Neural progenitor cell (in vitro differentiated cells): ENCODE results near the gene GSTO1. TPM values are rescaled to one million over a fixed set of nuclear protein-coding genes. Genes with fewer than 3 reads are reported as not detected.

Experiments used
- DNase-seq: peaks from one replicate; pipeline ENCODE4 v3.0.0-alpha.2; 2016; ENCODE audit warnings: low spot score
- H2AFZ ChIP-seq: fragments of 200-600 bp; sonication (generic); replicated peaks from 2 replicates; pipeline ENCODE4 v1.6.1; 2016; ENCODE audit warnings: antibody characterized with exemption
- H3F3A ChIP-seq: fragments of 200-600 bp; sonication (generic); 2 replicates; pipeline ENCODE4 v1.6.1; 2016; ENCODE audit warnings: antibody characterized with exemption, low read depth
- H3K27ac ChIP-seq: fragments of 200-600 bp; sonication (generic); 2 replicates; pipeline ENCODE4 v1.5.1; 2016; ENCODE audit warnings: mild to moderate bottlenecking
- H3K27me3 ChIP-seq: fragments of 200-600 bp; sonication (generic); 2 replicates; pipeline ENCODE4 v1.6.1; 2016; ENCODE audit warnings: mild to moderate bottlenecking, moderate library complexity
- H3K36me3 ChIP-seq: fragments of 200-600 bp; sonication (generic); 2 replicates; pipeline ENCODE4 v1.5.1; 2016
- H3K4me1 ChIP-seq: fragments of 200-600 bp; sonication (generic); 2 replicates; pipeline ENCODE4 v1.6.1; 2016; ENCODE audit warnings: mixed run types
- H3K4me2 ChIP-seq: fragments of 200-600 bp; sonication (generic); 2 replicates; pipeline ENCODE4 v1.6.1; 2016
- H3K4me3 ChIP-seq: fragments of 200-600 bp; sonication (generic); 2 replicates; pipeline ENCODE4 v1.5.1; 2016
- H3K79me2 ChIP-seq: fragments of 200-600 bp; sonication (generic); 2 replicates; pipeline ENCODE4 v1.6.1; 2016; ENCODE audit warnings: low read depth
- H3K9ac ChIP-seq: fragments of 200-600 bp; sonication (generic); 2 replicates; pipeline ENCODE4 v1.6.1; 2016
- H3K9me3 ChIP-seq: fragments of 200-600 bp; sonication (generic); 2 replicates; pipeline ENCODE4 v1.5.1; 2016; ENCODE audit warnings: low read depth
- H4K20me1 ChIP-seq: fragments of 200-600 bp; sonication (generic); 2 replicates; pipeline ENCODE4 v1.6.1; 2016; ENCODE audit warnings: low read depth
- H3K27ac Mint-ChIP-seq: 3 replicates; pipeline ENCODE4 v1.8.0; 2021; ENCODE audit warnings: mixed read lengths
- H3K27me3 Mint-ChIP-seq: 2 replicates; pipeline ENCODE4 v1.8.0; 2022; ENCODE audit warnings: low read depth, mild to moderate bottlenecking, inconsistent platforms, moderate library complexity, mixed read lengths; ENCODE audit not compliant: insufficient read depth
- H3K36me3 Mint-ChIP-seq: 3 replicates; pipeline ENCODE4 v1.8.0; 2021; ENCODE audit warnings: mixed read lengths
- H3K4me1 Mint-ChIP-seq: 3 replicates; pipeline ENCODE4 v1.8.0; 2021; ENCODE audit warnings: mixed read lengths
- H3K4me3 Mint-ChIP-seq: 3 replicates; pipeline ENCODE4 v1.8.0; 2021; ENCODE audit warnings: mild to moderate bottlenecking, moderate library complexity, mixed read lengths
- H3K9me3 Mint-ChIP-seq: 3 replicates; pipeline ENCODE4 v1.8.0; 2020; ENCODE audit warnings: mixed read lengths
- CTCF ChIP-seq: fragments of 200-600 bp; sonication (generic); IDR thresholded peaks from 2 replicates; pipeline ENCODE4 v1.5.1; 2017; ENCODE audit warnings: antibody characterized with exemption, mild to moderate bottlenecking
- EZH2 ChIP-seq: fragments of 200-600 bp; sonication (generic); IDR thresholded peaks from 2 replicates; pipeline ENCODE4 v1.6.1; 2017; ENCODE audit warnings: antibody characterized with exemption, mild to moderate bottlenecking, moderate library complexity
- EZH2phosphoT487 ChIP-seq: fragments of 200-600 bp; sonication (generic); IDR thresholded peaks from 2 replicates; pipeline ENCODE4 v1.6.1; 2017; ENCODE audit warnings: antibody characterized with exemption
- total RNA-seq: library from RNA; depleted of rRNA; stranded (reverse); fragments of >200 nt; gene quantifications from 2 replicates; pipeline ENCODE4 v1.2.3, GENCODE V29; 2015; ENCODE audit warnings: low replicate concordance

GSTO1 gene
- total RNA-seq, 1 donor from 2014 or later: 48.6 TPM

GRCh38 chr10:104223304-104223703 lies 31.4 kb upstream of the GSTO1 start:
- Mint-ChIP-seq H3K27ac (no peak overlapping the region), H3K9me3 (no peaks in the 10 kb centered on the region), H3K4me1 (peaks cover 3% of the 10 kb centered on the region), H3K4me3 (no peak overlapping the region), H3K36me3 (no peaks in the 10 kb centered on the region), H3K27me3 (no peaks in the 10 kb centered on the region)
- H3K4me2 ChIP-seq: no peak overlapping the region
- TF ChIP-seq EZH2 (no peak), CTCF (no peak)
- H3K79me2 ChIP-seq: no peaks in the 10 kb centered on the region
- H3K4me3 ChIP-seq: no peak overlapping the region
- H3K27ac ChIP-seq: no peak overlapping the region
- DNase-seq: no peak
- no peak overlapping the region for H2AFZ ChIP-seq
- H3K27me3 ChIP-seq: no peaks in the 10 kb centered on the region
- no peak overlapping the region for H3K9ac ChIP-seq
- H3K36me3 ChIP-seq: no peaks in the 10 kb centered on the region
- H4K20me1 ChIP-seq: no peaks in the 10 kb centered on the region
- H3K9me3 ChIP-seq: no peaks in the 10 kb centered on the region
- H3K4me1 ChIP-seq: no peaks in the 10 kb centered on the region
- H3F3A ChIP-seq: no peaks in the 10 kb centered on the region

- Histone ChIP-seq H3F3A (no peaks in the 10 kb centered on the region), H4K20me1 (no peaks in the 10 kb centered on the region), H3K27me3 (peaks cover 4% of the 10 kb centered on the region), H3K79me2 (no peaks in the 10 kb centered on the region), H3K27ac (no peak overlapping the region), H3K4me1 (peaks cover 5% of the 10 kb centered on the region), H3K4me3 (no peak overlapping the region), H3K9me3 (peaks cover 8% of the 10 kb centered on the region), H3K9ac (no peak overlapping the region), H3K4me2 (no peak overlapping the region), H2AFZ (no peak overlapping the region), H3K36me3 (no peaks in the 10 kb centered on the region)
- Mint-ChIP-seq H3K4me3 (no peak overlapping the region), H3K9me3 (peaks cover 10% of the 10 kb centered on the region), H3K4me1 (peaks cover 9% of the 10 kb centered on the region), H3K27ac (no peak overlapping the region), H3K36me3 (no peaks in the 10 kb centered on the region), H3K27me3 (peaks cover 4% of the 10 kb centered on the region)
- TF ChIP-seq EZH2phosphoT487 (no peak), EZH2 (no peak)
- no peak for DNase-seq
Observed at GRCh38 chr10:104230490-104230889, 24.2 kb upstream of the GSTO1 start.

GRCh38 chr10:104231784-104232612 lies 22.7 kb upstream of the GSTO1 start, which contains the start of gene CFAP43:
CFAP43 (minus strand) TSS chr10:104232364; CDS start chr10:104232246, 118 bp downstream.
- Mint-ChIP-seq H3K36me3 (no peaks in the 10 kb centered on the region), H3K27me3 (peaks cover 4% of the 10 kb centered on the region), H3K4me3 (peak within 1 kb of the TSS; percentile 93), H3K27ac (peak within 1 kb of the TSS; percentile 89), H3K4me1 (peaks cover 9% of the 10 kb centered on the region), H3K9me3 (peaks cover 10% of the 10 kb centered on the region)
- Histone ChIP-seq H3K4me1 (peaks cover 5% of the 10 kb centered on the region), H3K27ac (no peak within 1 kb of the TSS), H3K4me2 (peak within 1 kb of the TSS; percentile 97), H3K4me3 (peak within 1 kb of the TSS; percentile 77), H2AFZ (peak within 1 kb of the TSS; percentile 99), H3K79me2 (no peaks in the 10 kb centered on the region), H3K27me3 (peaks cover 4% of the 10 kb centered on the region), H3K9me3 (peaks cover 8% of the 10 kb centered on the region), H3K36me3 (no peaks in the 10 kb centered on the region), H3F3A (no peaks in the 10 kb centered on the region), H3K9ac (peak within 1 kb of the TSS; percentile 55), H4K20me1 (no peaks in the 10 kb centered on the region)
- peak; percentile 97 for DNase-seq
- peak; percentile 28 for TF ChIP-seq EZH2
- no peak for TF ChIP-seq EZH2phosphoT487

- no peak overlapping the region for H3K27ac ChIP-seq
- no peak for DNase-seq
- H3K9me3 ChIP-seq: peaks cover 8% of the 10 kb centered on the region
- no peaks in the 10 kb centered on the region for H3K36me3 ChIP-seq
- Mint-ChIP-seq H3K27me3 (peaks cover 4% of the 10 kb centered on the region), H3K4me1 (peaks cover 9% of the 10 kb centered on the region), H3K36me3 (no peaks in the 10 kb centered on the region), H3K4me3 (peak overlapping the region; percentile 93), H3K27ac (no peak overlapping the region), H3K9me3 (peaks cover 10% of the 10 kb centered on the region)
- no peaks in the 10 kb centered on the region for H4K20me1 ChIP-seq
- peak overlapping the region; percentile 77 for H3K4me3 ChIP-seq
- peaks cover 4% of the 10 kb centered on the region for H3K27me3 ChIP-seq
- H3K9ac ChIP-seq: no peak overlapping the region
- peaks cover 5% of the 10 kb centered on the region for H3K4me1 ChIP-seq
- peak overlapping the region; percentile 97 for H3K4me2 ChIP-seq
- no peaks in the 10 kb centered on the region for H3K79me2 ChIP-seq
- H3F3A ChIP-seq: no peaks in the 10 kb centered on the region
- H2AFZ ChIP-seq: peak overlapping the region; percentile 99
- TF ChIP-seq EZH2phosphoT487 (no peak), CTCF (no peak), EZH2 (no peak)
Observed at GRCh38 chr10:104232613-104233102, 22.0 kb upstream of the GSTO1 start.
